ENCODE measurements around the gene PTPN2.
A peak's percentile ranks its signal among the peaks of the same experiment; 100 is the strongest.

PTPN2 gene

DNA sequence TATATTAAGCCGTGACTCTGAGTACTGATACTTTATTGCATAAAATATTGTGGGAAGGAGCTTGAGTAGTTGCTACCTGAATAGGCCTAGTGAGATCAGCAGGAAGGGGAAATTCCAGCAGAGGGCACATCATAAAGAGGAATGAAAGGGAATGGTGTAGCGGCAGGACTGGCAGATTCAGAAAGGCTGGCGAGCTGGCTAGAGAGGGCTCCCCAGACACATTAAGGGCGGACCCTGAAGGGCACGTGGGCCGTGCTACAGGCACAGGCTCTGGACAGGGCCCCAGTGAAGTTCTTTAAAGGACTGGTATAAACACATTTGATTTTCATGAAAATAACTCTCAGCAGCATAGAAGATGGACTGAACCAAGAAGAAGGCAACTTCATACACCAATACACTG, 43.0 kb downstream of the PTPN2 start:
- TF ChIP-seq, protein P1, sequence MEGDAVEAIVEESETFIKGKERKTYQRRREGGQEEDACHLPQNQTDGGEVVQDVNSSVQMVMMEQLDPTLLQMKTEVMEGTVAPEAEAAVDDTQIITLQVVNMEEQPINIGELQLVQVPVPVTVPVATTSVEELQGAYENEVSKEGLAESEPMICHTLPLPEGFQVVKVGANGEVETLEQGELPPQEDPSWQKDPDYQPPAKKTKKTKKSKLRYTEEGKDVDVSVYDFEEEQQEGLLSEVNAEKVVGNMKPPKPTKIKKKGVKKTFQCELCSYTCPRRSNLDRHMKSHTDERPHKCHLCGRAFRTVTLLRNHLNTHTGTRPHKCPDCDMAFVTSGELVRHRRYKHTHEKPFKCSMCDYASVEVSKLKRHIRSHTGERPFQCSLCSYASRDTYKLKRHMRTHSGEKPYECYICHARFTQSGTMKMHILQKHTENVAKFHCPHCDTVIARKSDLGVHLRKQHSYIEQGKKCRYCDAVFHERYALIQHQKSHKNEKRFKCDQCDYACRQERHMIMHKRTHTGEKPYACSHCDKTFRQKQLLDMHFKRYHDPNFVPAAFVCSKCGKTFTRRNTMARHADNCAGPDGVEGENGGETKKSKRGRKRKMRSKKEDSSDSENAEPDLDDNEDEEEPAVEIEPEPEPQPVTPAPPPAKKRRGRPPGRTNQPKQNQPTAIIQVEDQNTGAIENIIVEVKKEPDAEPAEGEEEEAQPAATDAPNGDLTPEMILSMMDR (conservative IDR thresholded peaks at IDR 0.05; ENCODE audit: control insufficient read depth, insufficient read depth, low read depth, low read length), result no peak
- H3K4me3 ChIP-seq (ENCODE audit: control insufficient read depth, low read depth, low read length), result no peak overlapping the region
- DNase-seq (ENCODE audit: low read depth), result no peak

DNA sequence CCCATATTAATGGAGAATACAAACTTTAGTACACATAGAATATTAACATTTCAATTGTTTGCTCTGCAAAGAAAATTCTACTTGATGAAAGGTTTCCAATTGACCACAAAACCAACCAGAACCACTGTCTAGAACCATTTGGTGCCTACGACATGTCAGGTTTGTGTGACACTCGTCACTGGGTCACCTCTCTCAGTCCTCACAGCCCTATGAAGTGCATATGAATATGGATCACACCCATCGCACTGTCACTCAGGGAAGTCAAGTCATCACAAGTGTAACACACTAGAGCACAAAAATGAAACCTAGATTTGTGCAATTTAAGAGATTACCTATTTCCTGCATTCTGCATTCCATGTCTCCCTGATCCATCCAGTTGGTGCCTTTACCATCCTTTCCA, 43.7 kb downstream of the PTPN2 start:
- DNase-seq (ENCODE audit: low read depth), result no peak
- TF ChIP-seq, protein P1 (conservative IDR thresholded peaks at IDR 0.05; ENCODE audit: control insufficient read depth, insufficient read depth, low read depth, low read length), result no peak
- no peak overlapping the region for H3K4me3 ChIP-seq (ENCODE audit: control insufficient read depth, low read depth, low read length)

DNA sequence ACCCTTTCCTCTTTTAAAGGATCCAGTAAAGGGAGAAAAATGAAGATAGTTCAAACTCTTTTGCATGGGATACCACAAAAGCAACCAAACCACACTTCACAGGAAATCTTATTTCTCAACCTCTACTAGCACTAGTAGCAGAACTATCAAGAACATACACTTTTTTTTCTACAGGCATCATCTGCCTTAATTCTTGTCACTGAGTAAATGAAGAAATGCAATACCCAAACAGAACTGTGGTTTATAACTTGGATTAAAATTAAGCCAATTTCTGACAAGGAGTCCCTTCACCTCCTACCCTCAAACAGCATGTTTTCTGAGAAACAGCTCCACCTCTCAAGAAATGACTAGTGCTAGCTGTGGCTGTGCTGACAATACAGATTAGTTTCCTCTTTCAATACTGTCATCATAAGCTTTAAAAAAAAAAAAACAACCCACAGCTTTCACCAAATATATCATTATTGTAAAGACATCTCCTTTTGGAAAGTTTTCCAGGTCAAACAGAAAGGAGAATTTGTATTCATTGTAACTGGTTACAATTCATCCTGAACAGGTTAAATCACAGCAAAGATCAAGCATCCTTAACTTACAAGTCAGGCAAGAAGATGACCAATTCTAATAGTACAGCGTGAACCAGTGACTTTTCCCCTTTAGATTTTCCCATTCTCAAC, 44.4 kb downstream of the PTPN2 start:
- TF ChIP-seq, protein P1 (conservative IDR thresholded peaks at IDR 0.05; ENCODE audit: control insufficient read depth, insufficient read depth, low read depth, low read length), result no peak
- no peak overlapping the region for H3K4me3 ChIP-seq (ENCODE audit: control insufficient read depth, low read depth, low read length)
- DNase-seq (ENCODE audit: low read depth), result peak; percentile 58

DNA sequence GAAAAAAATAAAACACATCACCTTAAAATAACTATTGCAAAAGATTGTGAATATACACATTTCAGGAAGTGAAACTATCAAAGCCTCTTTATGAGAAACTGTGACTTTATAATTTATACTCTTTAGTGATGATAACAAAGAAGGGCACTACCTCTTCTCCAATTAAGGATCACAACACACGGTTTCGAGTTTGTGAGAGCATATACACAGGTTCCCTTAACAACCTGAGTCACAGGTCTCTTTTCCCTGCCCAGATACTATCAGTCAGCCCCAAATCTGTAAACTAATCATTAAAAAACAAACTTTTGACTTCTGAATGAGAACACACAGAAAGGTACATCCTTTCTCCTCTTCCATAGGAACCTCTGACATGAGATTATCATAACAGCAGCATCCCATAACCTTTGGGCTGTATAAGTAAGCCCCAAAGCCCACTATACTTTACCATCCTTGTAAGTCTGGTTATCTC, 44.9 kb downstream of the PTPN2 start:
- DNase-seq (ENCODE audit: low read depth), result no peak
- H3K4me3 ChIP-seq (ENCODE audit: control insufficient read depth, low read depth, low read length), result no peak overlapping the region
- TF ChIP-seq, protein P1 (conservative IDR thresholded peaks at IDR 0.05; ENCODE audit: control insufficient read depth, insufficient read depth, low read depth, low read length), result no peak

DNA sequence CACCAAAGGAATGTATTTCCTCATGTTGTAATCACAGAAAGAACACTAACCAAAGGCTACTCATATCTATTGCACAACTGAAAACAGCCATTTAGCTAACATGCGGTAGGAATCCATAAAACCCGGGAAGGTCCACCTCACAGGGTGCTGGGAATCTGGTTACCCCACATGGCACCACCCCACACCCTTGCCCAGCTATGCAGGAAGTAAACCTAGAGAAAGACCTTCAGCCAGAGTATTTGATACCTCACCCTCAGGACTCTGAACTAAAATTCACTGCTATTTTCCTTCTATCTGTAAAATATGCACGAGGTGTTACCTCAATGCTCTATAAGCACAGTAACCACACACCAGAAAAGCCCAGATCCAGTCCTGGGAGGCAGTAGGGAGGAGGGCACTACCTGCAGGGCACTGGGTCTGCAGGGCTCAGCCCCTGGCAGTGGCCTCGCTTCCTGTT, 45.8 kb downstream of the PTPN2 start:
- TF ChIP-seq, protein P1 (conservative IDR thresholded peaks at IDR 0.05; ENCODE audit: control insufficient read depth, insufficient read depth, low read depth, low read length), result no peak
- peak; percentile 93 for DNase-seq (ENCODE audit: low read depth)
- peak overlapping the region; percentile 6 for H3K4me3 ChIP-seq (ENCODE audit: control insufficient read depth, low read depth, low read length)

DNA sequence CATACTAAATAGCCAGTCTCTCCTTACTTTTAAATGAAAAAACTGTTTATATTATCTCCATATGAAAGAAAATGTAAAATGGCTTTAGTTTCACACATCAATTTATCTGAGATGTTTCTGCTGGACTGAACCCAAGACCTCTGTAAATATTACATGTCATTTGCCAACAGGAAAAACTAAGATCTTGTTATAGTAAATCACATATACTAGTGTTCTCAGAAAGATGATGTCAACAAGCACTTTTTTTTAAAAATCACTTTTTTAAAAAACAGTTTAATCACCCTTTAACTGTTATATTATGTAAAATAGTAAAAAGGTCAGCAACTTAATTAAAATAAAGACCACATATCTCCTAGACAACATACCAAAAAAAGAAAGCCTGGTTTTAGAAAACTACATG, 46.3 kb downstream of the PTPN2 start:
- peak; percentile 66 for DNase-seq (ENCODE audit: low read depth)
- H3K4me3 ChIP-seq (ENCODE audit: control insufficient read depth, low read depth, low read length), result no peak overlapping the region

More for the DNA sequence above, 46.3 kb downstream of the PTPN2 start:
- TF ChIP-seq, protein P1 (conservative IDR thresholded peaks at IDR 0.05; ENCODE audit: control insufficient read depth, insufficient read depth, low read depth, low read length), result no peak

Measured in fibroblast of mammary gland (primary cell).